GM12878 (cell line): ENCODE measurements around the gene MTFR1L. TPM values are rescaled to one million over a fixed set of nuclear protein-coding genes. Genes with fewer than 3 reads are reported as not detected.

Source experiments
- ATAC-seq: fragments of 200-7000 bp; cut with Tn5 transposase; 3 replicates; pipeline ENCODE4 v1.9.1; 2020; ENCODE audit warnings: mild to moderate bottlenecking, moderate library complexity
- BruUV-seq: library from RNA; stranded (reverse); fragments of 400-500 nt; replicated peaks from 2 replicates; lab custom pipeline; 2021; lab: Mats Ljungman, UMichigan
- CTCF ChIA-PET: fragments of 300-600 bp; sonication (Branson Sonifier 250); formaldehyde crosslinking; extraction: SDS; loops from one replicate; lab custom pipeline; 2021; ENCODE audit warnings: inconsistent platforms; lab: Yijun Ruan, JAX
- POLR2A ChIA-PET: fragments of 350-600 bp; formaldehyde crosslinking; extraction: SDS; loops from one replicate; lab custom pipeline; 2021; ENCODE audit warnings: inconsistent platforms; lab: Charles Lee
- RAD21 ChIA-PET: fragments of 300-600 bp; sonication (Branson Sonifier 250); formaldehyde crosslinking; loops from one replicate; lab custom pipeline; 2023; ENCODE audit warnings: antibody characterized with exemption; ENCODE audit not compliant: unreplicated experiment; lab: Charles Lee
- SMC1A ChIA-PET: fragments of 300-600 bp; sonication (Branson Sonifier 250); formaldehyde crosslinking; loops from one replicate; lab custom pipeline; 2023; ENCODE audit not compliant: unreplicated experiment, uncharacterized antibody; lab: Charles Lee
- DNase-seq: peaks from one replicate; pipeline ENCODE4 v3.0.0-alpha.2; 2011; ENCODE audit warnings: low read depth, low spot score
- FAIRE-seq: peaks from 3 replicates; lab custom pipeline; 2011; peaks lifted over from hg19 to GRCh38; lab: Jason Lieb, UNC
- H2AFZ ChIP-seq: 2 replicates; pipeline ENCODE4 v1.6.0; 2011; ENCODE audit warnings: low read depth, low read length, control low read depth; ENCODE audit not compliant: control insufficient read depth
- H3K27ac ChIP-seq: 2 replicates; pipeline ENCODE4 v1.5.1; 2011; ENCODE audit warnings: control low read depth; ENCODE audit not compliant: control insufficient read depth, insufficient read depth
- H3K27me3 ChIP-seq, 2 experiments: replicated peaks in 1 of 2; 2 replicates each; pipeline versions ENCODE4 v1.6.0 to v1.6.1; 2011; ENCODE audit warnings: low read length in 1 of 2; ENCODE audit not compliant: control insufficient read depth in 2 of 2, insufficient read depth in 2 of 2
- H3K36me3 ChIP-seq, 2 experiments: 2 replicates each; pipeline ENCODE4 v1.5.1; 2011; ENCODE audit warnings: low read length in 1 of 2; ENCODE audit not compliant: control insufficient read depth in 2 of 2, insufficient read depth in 2 of 2
- H3K4me1 ChIP-seq: 2 replicates; pipeline ENCODE4 v1.6.1; 2011; ENCODE audit warnings: mild to moderate bottlenecking, low read length, moderate library complexity, mixed read lengths; ENCODE audit not compliant: control insufficient read depth, insufficient read depth
- H3K4me2 ChIP-seq: 2 replicates; pipeline ENCODE4 v1.6.0; 2011; ENCODE audit warnings: control low read depth; ENCODE audit not compliant: control insufficient read depth, insufficient read depth
- H3K4me3 ChIP-seq: fragments of 200-600 bp; sonication (generic); 2 replicates; pipeline ENCODE4 v1.5.1; 2016
- H3K79me2 ChIP-seq: 2 replicates; pipeline ENCODE4 v1.6.0; 2011; ENCODE audit warnings: low read length; ENCODE audit not compliant: control insufficient read depth, insufficient read depth
- H3K9ac ChIP-seq: 2 replicates; pipeline ENCODE4 v1.8.0; 2011; ENCODE audit warnings: low read length, control low read depth, mixed read lengths; ENCODE audit not compliant: control insufficient read depth, insufficient read depth
- H3K9me3 ChIP-seq: replicated peaks from 3 replicates; pipeline ENCODE4 v1.5.1; 2011; ENCODE audit warnings: mild to moderate bottlenecking, low read length; ENCODE audit not compliant: control insufficient read depth, insufficient read depth
- H4K20me1 ChIP-seq: 2 replicates; pipeline ENCODE4 v1.6.0; 2011; ENCODE audit not compliant: control insufficient read depth, insufficient read depth
- BHLHE40 ChIP-seq, 2 experiments: fragments of 450-650 bp in 1 of 2; IDR thresholded peaks; 2 replicates each; pipeline ENCODE4 v1.6.1; 2011 to 2017; ENCODE audit warnings: low read depth in 2 of 2, borderline replicate concordance in 1 of 2, improper control_type of control experiment in 1 of 2, low read length in 1 of 2, mild to moderate bottlenecking in 1 of 2
- MEF2B ChIP-seq: fragments of 450-650 bp; IDR thresholded peaks from 2 replicates; pipeline ENCODE4 v1.6.1; 2018; ENCODE audit warnings: mild to moderate bottlenecking, moderate library complexity; ENCODE audit not compliant: partially characterized antibody, poor library complexity, severe bottlenecking
- SRF ChIP-seq, 2 experiments: IDR thresholded peaks; 2 replicates each; pipeline ENCODE4 v1.6.1; 2011; ENCODE audit warnings: low read depth in 2 of 2, low read length in 2 of 2, mild to moderate bottlenecking in 1 of 2, moderate library complexity in 1 of 2
- YY1 ChIP-seq: IDR thresholded peaks from 2 replicates; pipeline ENCODE4 v1.6.1; 2011; ENCODE audit warnings: low read depth, mild to moderate bottlenecking, low read length
- WGBS: methylation state at CpG from one replicate; pipeline ENCODE4 v1.1.6; 2016; ENCODE audit warnings: low lambda C conversion rate; ENCODE audit not compliant: insufficient replicate concordance, insufficient coverage; ENCODE audit errors: missing lambda C conversion rate; 5-methylcytosine and 5-hydroxymethylcytosine counted together
- in situ Hi-C: fragments of 300-500 bp; cut with MboI; formaldehyde crosslinking; loops from 9 replicates; pipeline ENCODE4 v1.14.3; 2018; ENCODE audit warnings: mixed read lengths
- intact Hi-C: fragments of 100-400 bp; cut with micrococcal nuclease; formaldehyde crosslinking; loops from one replicate; pipeline ENCODE4 v1.14.2; 2022; ENCODE audit not compliant: unreplicated experiment
- polyA plus RNA-seq, 11 experiments: library from polyadenylated mRNA; depleted of rRNA in 4 of 11; unstranded in 6 of 11; stranded (reverse) in 5 of 11; fragments of >200 nt; fragmentation: Nextera tagmentation in 4 of 11; fragmentation: Illumina TruSeq in 1 of 11; extraction: Ambion mirVana in 4 of 11; extraction: Trizol in 1 of 11; gene quantifications; 1 replicate in 1 of 11; 2 replicates in 10 of 11; pipeline versions ENCODE4 v1.2.1 to v1.2.3, GENCODE V29; 2011 to 2016; ENCODE audit warnings: inconsistent platforms in 2 of 11, missing spikeins in 2 of 11, low read depth in 1 of 11
- total RNA-seq, 4 experiments: library from RNA; depleted of rRNA in 3 of 4; stranded (reverse); fragments of >200 nt in 3 of 4; fragmentation: Illumina TruSeq in 1 of 4; extraction: Trizol in 1 of 4; gene quantifications; 2 replicates each; pipeline versions ENCODE4 v1.2.1 to v1.2.3, GENCODE V29; 2013 to 2021
- TF ChIP-seq, protein P1 (sequence below): IDR thresholded peaks from 2 replicates; pipeline ENCODE4 v1.6.1; 2012; ENCODE audit warnings: improper control_type of control experiment, low read depth, low read length; ENCODE audit not compliant: insufficient replicate concordance
- TF ChIP-seq, protein P2 (sequence below): IDR thresholded peaks from 2 replicates; pipeline ENCODE4 v1.6.1; 2011; ENCODE audit warnings: mild to moderate bottlenecking, low read depth, low read length, moderate library complexity; ENCODE audit not compliant: insufficient replicate concordance
- TF ChIP-seq, protein P3 (sequence below): IDR thresholded peaks from 2 replicates; pipeline ENCODE4 v1.6.1; 2012; ENCODE audit warnings: low read length, inconsistent platforms
- TF ChIP-seq, protein P4 (sequence below): IDR thresholded peaks from 2 replicates; pipeline ENCODE4 v1.6.1; 2011; ENCODE audit warnings: borderline replicate concordance, low read depth, mild to moderate bottlenecking, moderate library complexity, low read length; ENCODE audit not compliant: insufficient read depth, poor library complexity, severe bottlenecking

MTFR1L gene
- total and polyA plus RNA-seq, 10 of the 15 experiments (the other 5 are each of a cell fraction or from before 2014, with no cell fraction given), result 16.9 to 44.2 (median 30.3) TPM

DNA sequence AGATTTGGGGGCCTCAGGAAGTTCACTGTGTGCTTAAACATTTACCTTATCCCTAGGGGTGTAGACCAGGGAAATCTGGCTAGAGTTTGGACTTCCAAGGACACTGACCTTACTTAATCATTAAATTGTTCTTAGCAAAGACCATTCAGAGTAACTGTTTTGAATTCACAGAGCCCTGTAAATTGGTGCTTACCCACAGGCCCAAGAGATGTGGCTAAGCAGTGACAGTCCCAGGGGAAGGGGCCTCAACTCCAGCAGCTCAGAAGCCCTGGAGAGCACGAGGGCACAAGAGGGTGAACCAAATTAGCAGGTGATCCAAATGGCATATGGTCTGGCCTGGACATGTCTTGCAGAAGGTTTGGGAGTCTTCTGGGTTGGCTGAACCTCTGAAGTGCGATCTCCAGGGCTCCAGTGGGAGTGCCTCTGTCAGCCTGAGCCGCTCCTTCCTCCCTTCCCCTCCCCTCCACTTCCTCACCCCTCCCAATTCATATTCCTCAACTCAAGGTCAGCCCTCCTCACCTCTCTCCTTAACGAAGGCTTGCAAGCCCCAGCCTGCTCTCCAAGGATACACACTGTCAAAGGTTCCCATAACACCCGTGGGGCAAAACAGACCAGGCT lies 51.4 kb downstream of the MTFR1L start:
- Histone ChIP-seq H3K4me3 (no peak overlapping the region), H3K36me3 (no peaks in the 10 kb centered on the region), H3K4me1 (peaks cover 34% of the 10 kb centered on the region), H3K9ac (no peak overlapping the region), H3K9me3 (no peaks in the 10 kb centered on the region), H3K27me3 (no peaks in the 10 kb centered on the region; a peak in 1 of 4 replicates), H3K27ac (no peak overlapping the region), H3K79me2 (peaks cover 9% of the 10 kb centered on the region), H2AFZ (no peak overlapping the region), H3K4me2 (no peak overlapping the region), H4K20me1 (no peaks in the 10 kb centered on the region)
- ChIA-PET RAD21 (no interaction called here), POLR2A (interaction anchor here (1.0 kb wide), 1 partner anchor 126 kb away, joined by 3 read pairs; no protein-coding TSS in a partner anchor), SMC1A (interaction anchor here (0.8 to 1.2 kb wide), 6 partner anchors 9 to 363 kb away, joined by 3 to 5 read pairs (median 4); partner anchors contain the start of genes CEP85 and PAFAH2), CTCF (interaction anchor here (0.6 to 1.5 kb wide), 7 partner anchors 11 to 1229 kb away, joined by 3 to 5 read pairs (median 4); partner anchors contain the start of gene PAFAH2)
- ATAC-seq (no peak), DNase-seq (no peak), FAIRE-seq (no peak)
- WGBS, result 70% methylated on average over 5 of the region's 5 CpGs
- intact Hi-C loops (no loop called here), in situ Hi-C loops (no loop called here)
- no TSS peak for BruUV-seq
- TF ChIP-seq MEF2B, result peak; percentile 50
- TF ChIP-seq, protein P1, sequence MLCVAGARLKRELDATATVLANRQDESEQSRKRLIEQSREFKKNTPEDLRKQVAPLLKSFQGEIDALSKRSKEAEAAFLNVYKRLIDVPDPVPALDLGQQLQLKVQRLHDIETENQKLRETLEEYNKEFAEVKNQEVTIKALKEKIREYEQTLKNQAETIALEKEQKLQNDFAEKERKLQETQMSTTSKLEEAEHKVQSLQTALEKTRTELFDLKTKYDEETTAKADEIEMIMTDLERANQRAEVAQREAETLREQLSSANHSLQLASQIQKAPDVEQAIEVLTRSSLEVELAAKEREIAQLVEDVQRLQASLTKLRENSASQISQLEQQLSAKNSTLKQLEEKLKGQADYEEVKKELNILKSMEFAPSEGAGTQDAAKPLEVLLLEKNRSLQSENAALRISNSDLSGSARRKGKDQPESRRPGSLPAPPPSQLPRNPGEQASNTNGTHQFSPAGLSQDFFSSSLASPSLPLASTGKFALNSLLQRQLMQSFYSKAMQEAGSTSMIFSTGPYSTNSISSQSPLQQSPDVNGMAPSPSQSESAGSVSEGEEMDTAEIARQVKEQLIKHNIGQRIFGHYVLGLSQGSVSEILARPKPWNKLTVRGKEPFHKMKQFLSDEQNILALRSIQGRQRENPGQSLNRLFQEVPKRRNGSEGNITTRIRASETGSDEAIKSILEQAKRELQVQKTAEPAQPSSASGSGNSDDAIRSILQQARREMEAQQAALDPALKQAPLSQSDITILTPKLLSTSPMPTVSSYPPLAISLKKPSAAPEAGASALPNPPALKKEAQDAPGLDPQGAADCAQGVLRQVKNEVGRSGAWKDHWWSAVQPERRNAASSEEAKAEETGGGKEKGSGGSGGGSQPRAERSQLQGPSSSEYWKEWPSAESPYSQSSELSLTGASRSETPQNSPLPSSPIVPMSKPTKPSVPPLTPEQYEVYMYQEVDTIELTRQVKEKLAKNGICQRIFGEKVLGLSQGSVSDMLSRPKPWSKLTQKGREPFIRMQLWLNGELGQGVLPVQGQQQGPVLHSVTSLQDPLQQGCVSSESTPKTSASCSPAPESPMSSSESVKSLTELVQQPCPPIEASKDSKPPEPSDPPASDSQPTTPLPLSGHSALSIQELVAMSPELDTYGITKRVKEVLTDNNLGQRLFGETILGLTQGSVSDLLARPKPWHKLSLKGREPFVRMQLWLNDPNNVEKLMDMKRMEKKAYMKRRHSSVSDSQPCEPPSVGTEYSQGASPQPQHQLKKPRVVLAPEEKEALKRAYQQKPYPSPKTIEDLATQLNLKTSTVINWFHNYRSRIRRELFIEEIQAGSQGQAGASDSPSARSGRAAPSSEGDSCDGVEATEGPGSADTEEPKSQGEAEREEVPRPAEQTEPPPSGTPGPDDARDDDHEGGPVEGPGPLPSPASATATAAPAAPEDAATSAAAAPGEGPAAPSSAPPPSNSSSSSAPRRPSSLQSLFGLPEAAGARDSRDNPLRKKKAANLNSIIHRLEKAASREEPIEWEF, result no peak
- TF ChIP-seq SRF (IDR thresholded peaks at IDR 0.05; ENCODE audit: low read depth in 2 of 2, low read length in 2 of 2), result no peak
- TF ChIP-seq YY1, result no peak
- TF ChIP-seq, protein P2, sequence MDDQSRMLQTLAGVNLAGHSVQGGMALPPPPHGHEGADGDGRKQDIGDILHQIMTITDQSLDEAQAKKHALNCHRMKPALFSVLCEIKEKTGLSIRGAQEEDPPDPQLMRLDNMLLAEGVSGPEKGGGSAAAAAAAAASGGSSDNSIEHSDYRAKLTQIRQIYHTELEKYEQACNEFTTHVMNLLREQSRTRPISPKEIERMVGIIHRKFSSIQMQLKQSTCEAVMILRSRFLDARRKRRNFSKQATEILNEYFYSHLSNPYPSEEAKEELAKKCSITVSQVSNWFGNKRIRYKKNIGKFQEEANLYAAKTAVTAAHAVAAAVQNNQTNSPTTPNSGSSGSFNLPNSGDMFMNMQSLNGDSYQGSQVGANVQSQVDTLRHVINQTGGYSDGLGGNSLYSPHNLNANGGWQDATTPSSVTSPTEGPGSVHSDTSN, result no peak
- TF ChIP-seq, protein P3, sequence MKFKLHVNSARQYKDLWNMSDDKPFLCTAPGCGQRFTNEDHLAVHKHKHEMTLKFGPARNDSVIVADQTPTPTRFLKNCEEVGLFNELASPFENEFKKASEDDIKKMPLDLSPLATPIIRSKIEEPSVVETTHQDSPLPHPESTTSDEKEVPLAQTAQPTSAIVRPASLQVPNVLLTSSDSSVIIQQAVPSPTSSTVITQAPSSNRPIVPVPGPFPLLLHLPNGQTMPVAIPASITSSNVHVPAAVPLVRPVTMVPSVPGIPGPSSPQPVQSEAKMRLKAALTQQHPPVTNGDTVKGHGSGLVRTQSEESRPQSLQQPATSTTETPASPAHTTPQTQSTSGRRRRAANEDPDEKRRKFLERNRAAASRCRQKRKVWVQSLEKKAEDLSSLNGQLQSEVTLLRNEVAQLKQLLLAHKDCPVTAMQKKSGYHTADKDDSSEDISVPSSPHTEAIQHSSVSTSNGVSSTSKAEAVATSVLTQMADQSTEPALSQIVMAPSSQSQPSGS, result no peak
- TF ChIP-seq, protein P4, sequence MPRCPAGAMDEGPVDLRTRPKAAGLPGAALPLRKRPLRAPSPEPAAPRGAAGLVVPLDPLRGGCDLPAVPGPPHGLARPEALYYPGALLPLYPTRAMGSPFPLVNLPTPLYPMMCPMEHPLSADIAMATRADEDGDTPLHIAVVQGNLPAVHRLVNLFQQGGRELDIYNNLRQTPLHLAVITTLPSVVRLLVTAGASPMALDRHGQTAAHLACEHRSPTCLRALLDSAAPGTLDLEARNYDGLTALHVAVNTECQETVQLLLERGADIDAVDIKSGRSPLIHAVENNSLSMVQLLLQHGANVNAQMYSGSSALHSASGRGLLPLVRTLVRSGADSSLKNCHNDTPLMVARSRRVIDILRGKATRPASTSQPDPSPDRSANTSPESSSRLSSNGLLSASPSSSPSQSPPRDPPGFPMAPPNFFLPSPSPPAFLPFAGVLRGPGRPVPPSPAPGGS, result no peak
- 0 out of 4 replicates have a peak, but pooled peaks of 1 of the 2 experiments have one; percentile 13 for TF ChIP-seq BHLHE40 (IDR thresholded peaks at IDR 0.05; ENCODE audit: borderline replicate concordance in 1 of 2, low read depth in 2 of 2, low read length in 1 of 2)
